IPS-11a (cell line): ENCODE results near the gene ROBO4.

Source experiments
- H3K4me3 ChIP-seq: one replicate; pipeline ENCODE4 v1.5.1; 2013; ENCODE audit warnings: low read depth, low read length, control low read depth

ROBO4 gene

GRCh38 chr11:124844664-124845079 is 53.0 kb downstream of the ROBO4 start:
- H3K4me3 ChIP-seq: no peak overlapping the region

- no peak overlapping the region for H3K4me3 ChIP-seq
Measured at GRCh38 chr11:124843616-124843910, 54.1 kb downstream of the ROBO4 start.

GRCh38 chr11:124842305-124842704 is 55.4 kb downstream of the ROBO4 start:
- H3K4me3 ChIP-seq: no peak overlapping the region

GRCh38 chr11:124841840-124842239 is 55.8 kb downstream of the ROBO4 start:
- no peak overlapping the region for H3K4me3 ChIP-seq

- H3K4me3 ChIP-seq: no peak overlapping the region
Measured at GRCh38 chr11:124841201-124841600, 56.5 kb downstream of the ROBO4 start.

GRCh38 chr11:124840666-124841065 is 57.0 kb downstream of the ROBO4 start:
- no peak overlapping the region for H3K4me3 ChIP-seq

GRCh38 chr11:124839972-124840621 is 57.6 kb downstream of the ROBO4 start:
- peak overlapping the region; percentile 13 for H3K4me3 ChIP-seq

- H3K4me3 ChIP-seq: peak overlapping the region; percentile 13
Measured at GRCh38 chr11:124839128-124839971, 58.3 kb downstream of the ROBO4 start.

- H3K4me3 ChIP-seq: no peak overlapping the region
Measured at GRCh38 chr11:124838805-124839127, 58.9 kb downstream of the ROBO4 start.

- no peak overlapping the region for H3K4me3 ChIP-seq
Measured at GRCh38 chr11:124837491-124837856, 60.2 kb downstream of the ROBO4 start.

GRCh38 chr11:124835918-124836317 is 61.7 kb downstream of the ROBO4 start:
- H3K4me3 ChIP-seq: no peak overlapping the region

GRCh38 chr11:124834526-124835180 is 63.0 kb downstream of the ROBO4 start:
- H3K4me3 ChIP-seq: no peak overlapping the region
